Measurements from ENCODE around the gene DLX5.

Gene DLX5

GRCh38 chr7:97004247-97005182, 20.1 kb downstream of the DLX5 start:
- peaks cover 31% of the 10 kb centered on the region for H3K27me3 Mint-ChIP-seq
- no peak for DNase-seq (ENCODE audit: low spot score in 2 of 2)
- no peak overlapping the region for H3K27ac Mint-ChIP-seq
- peak overlapping the region; percentile 51 for H3K4me3 Mint-ChIP-seq
- H3K9me3 Mint-ChIP-seq = no peaks in the 10 kb centered on the region
- no peak for ATAC-seq (ENCODE audit: low read depth)
- peaks cover 4% of the 10 kb centered on the region for H3K4me1 Mint-ChIP-seq
- H3K36me3 Mint-ChIP-seq = no peaks in the 10 kb centered on the region

- Mint-ChIP-seq H3K4me1 (peaks cover 4% of the 10 kb centered on the region), H3K27me3 (peaks cover 36% of the 10 kb centered on the region), H3K9me3 (no peaks in the 10 kb centered on the region), H3K36me3 (no peaks in the 10 kb centered on the region), H3K4me3 (no peak overlapping the region), H3K27ac (no peak overlapping the region)
- ATAC-seq (ENCODE audit: low read depth) = no peak
- no peak for DNase-seq (ENCODE audit: low spot score in 2 of 2)
These were observed 21.1 kb downstream of the DLX5 start for GRCh38 chr7:97003262-97004246.

- Mint-ChIP-seq H3K9me3 (no peaks in the 10 kb centered on the region), H3K36me3 (no peaks in the 10 kb centered on the region), H3K4me1 (peaks cover 4% of the 10 kb centered on the region), H3K4me3 (no peak overlapping the region), H3K27me3 (peaks cover 40% of the 10 kb centered on the region), H3K27ac (no peak overlapping the region)
- DNase-seq (ENCODE audit: low spot score in 2 of 2) (no peak), ATAC-seq (ENCODE audit: low read depth) (no peak)
These were observed 21.9 kb downstream of the DLX5 start for GRCh38 chr7:97002555-97003261.

- H3K4me3 Mint-ChIP-seq = no peak overlapping the region
- H3K27me3 Mint-ChIP-seq = peaks cover 35% of the 10 kb centered on the region
- H3K4me1 Mint-ChIP-seq = peaks cover 4% of the 10 kb centered on the region
- DNase-seq (ENCODE audit: low spot score in 2 of 2) = no peak
- no peak overlapping the region for H3K27ac Mint-ChIP-seq
- ATAC-seq (ENCODE audit: low read depth) = no peak
- no peaks in the 10 kb centered on the region for H3K9me3 Mint-ChIP-seq
- no peaks in the 10 kb centered on the region for H3K36me3 Mint-ChIP-seq
These were observed 22.7 kb downstream of the DLX5 start for GRCh38 chr7:97001656-97002554.

- no peak overlapping the region for H3K4me3 Mint-ChIP-seq
- no peaks in the 10 kb centered on the region for H3K36me3 Mint-ChIP-seq
- peaks cover 2% of the 10 kb centered on the region for H3K4me1 Mint-ChIP-seq
- no peak overlapping the region for H3K27ac Mint-ChIP-seq
- peaks cover 33% of the 10 kb centered on the region for H3K27me3 Mint-ChIP-seq
- ATAC-seq (ENCODE audit: low read depth) (no peak), DNase-seq (ENCODE audit: low spot score in 2 of 2) (no peak)
- no peaks in the 10 kb centered on the region for H3K9me3 Mint-ChIP-seq
These were observed 23.4 kb downstream of the DLX5 start for GRCh38 chr7:97001221-97001620.

- Mint-ChIP-seq H3K9me3 (no peaks in the 10 kb centered on the region), H3K4me1 (no peaks in the 10 kb centered on the region), H3K36me3 (no peaks in the 10 kb centered on the region), H3K27me3 (peaks cover 42% of the 10 kb centered on the region), H3K27ac (no peak overlapping the region), H3K4me3 (no peak overlapping the region)
- no peak for DNase-seq (ENCODE audit: low spot score in 2 of 2)
- ATAC-seq (ENCODE audit: low read depth) = no peak
These were observed 25.9 kb downstream of the DLX5 start for GRCh38 chr7:96998744-96999143.

- H3K27ac Mint-ChIP-seq = no peak overlapping the region
- ATAC-seq (ENCODE audit: low read depth) (no peak), DNase-seq (ENCODE audit: low spot score in 2 of 2) (no peak)
- no peaks in the 10 kb centered on the region for H3K36me3 Mint-ChIP-seq
- no peaks in the 10 kb centered on the region for H3K4me1 Mint-ChIP-seq
- H3K9me3 Mint-ChIP-seq = no peaks in the 10 kb centered on the region
- H3K27me3 Mint-ChIP-seq = peaks cover 42% of the 10 kb centered on the region
- H3K4me3 Mint-ChIP-seq = no peak overlapping the region
These were observed 26.3 kb downstream of the DLX5 start for GRCh38 chr7:96998333-96998732.

- Mint-ChIP-seq H3K36me3 (no peaks in the 10 kb centered on the region), H3K27ac (no peak overlapping the region), H3K27me3 (peaks cover 40% of the 10 kb centered on the region), H3K9me3 (no peaks in the 10 kb centered on the region), H3K4me3 (no peak overlapping the region), H3K4me1 (no peaks in the 10 kb centered on the region)
- ATAC-seq (ENCODE audit: low read depth) (no peak), DNase-seq (ENCODE audit: low spot score in 2 of 2) (no peak)
These were observed 27.1 kb downstream of the DLX5 start for GRCh38 chr7:96997512-96998032.

- Mint-ChIP-seq H3K36me3 (no peaks in the 10 kb centered on the region), H3K9me3 (no peaks in the 10 kb centered on the region), H3K27me3 (peaks cover 40% of the 10 kb centered on the region), H3K4me3 (no peak overlapping the region), H3K27ac (no peak overlapping the region), H3K4me1 (no peaks in the 10 kb centered on the region)
- no peak for ATAC-seq (ENCODE audit: low read depth)
- DNase-seq (ENCODE audit: low spot score in 2 of 2) = no peak
These were observed 27.6 kb downstream of the DLX5 start for GRCh38 chr7:96996958-96997511.

- H3K27ac Mint-ChIP-seq = no peak overlapping the region
- ATAC-seq (ENCODE audit: low read depth) (no peak), DNase-seq (ENCODE audit: low spot score in 2 of 2) (no peak)
- no peak overlapping the region for H3K4me3 Mint-ChIP-seq
- H3K9me3 Mint-ChIP-seq = no peaks in the 10 kb centered on the region
- H3K4me1 Mint-ChIP-seq = no peaks in the 10 kb centered on the region
- peaks cover 40% of the 10 kb centered on the region for H3K27me3 Mint-ChIP-seq
- no peaks in the 10 kb centered on the region for H3K36me3 Mint-ChIP-seq
These were observed 28.3 kb downstream of the DLX5 start for GRCh38 chr7:96996111-96996957.

GRCh38 chr7:96995406-96996110, 29.1 kb downstream of the DLX5 start:
- no peak overlapping the region for H3K27ac Mint-ChIP-seq
- H3K9me3 Mint-ChIP-seq = no peaks in the 10 kb centered on the region

More at GRCh38 chr7:96995406-96996110, 29.1 kb downstream of the DLX5 start:
- DNase-seq (ENCODE audit: low spot score in 2 of 2) (no peak), ATAC-seq (ENCODE audit: low read depth) (no peak)
- no peaks in the 10 kb centered on the region for H3K36me3 Mint-ChIP-seq
- H3K4me3 Mint-ChIP-seq = no peak overlapping the region
- peaks cover 33% of the 10 kb centered on the region for H3K27me3 Mint-ChIP-seq
- H3K4me1 Mint-ChIP-seq = no peaks in the 10 kb centered on the region
